Measurements from ENCODE around the gene CTSA.

The CTSA gene

DNA sequence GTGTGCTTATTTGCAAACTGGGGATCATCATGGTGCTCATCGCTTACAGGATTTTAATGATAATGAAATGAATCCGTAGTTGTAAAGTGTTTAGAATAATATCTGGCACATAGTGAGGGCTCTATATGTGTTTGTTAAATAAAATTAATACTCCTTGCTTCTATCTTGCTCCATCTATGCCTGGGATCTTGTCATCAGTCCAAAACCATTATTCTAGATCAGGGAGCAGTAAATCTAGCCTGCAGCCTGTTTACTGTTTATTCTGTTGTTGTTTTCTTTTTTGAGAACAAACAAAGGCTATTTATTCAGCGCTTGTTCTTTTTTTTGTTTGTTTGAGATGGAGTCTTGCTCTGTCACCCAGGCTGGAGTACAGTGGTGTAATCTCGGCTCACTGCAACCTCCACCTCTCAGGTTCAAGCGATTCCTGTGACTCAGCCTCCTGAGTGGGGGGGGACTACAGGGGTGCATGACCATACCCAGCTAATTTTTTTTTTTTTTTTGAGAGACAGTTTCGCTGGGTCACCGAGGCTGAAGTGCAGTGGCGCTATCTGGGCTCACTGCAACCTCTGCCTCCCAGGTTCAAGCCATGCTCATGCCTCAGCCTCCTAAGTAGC lies 42.1 kb upstream of the CTSA start:
- DNase-seq (ENCODE audit: low spot score): no peak

DNA sequence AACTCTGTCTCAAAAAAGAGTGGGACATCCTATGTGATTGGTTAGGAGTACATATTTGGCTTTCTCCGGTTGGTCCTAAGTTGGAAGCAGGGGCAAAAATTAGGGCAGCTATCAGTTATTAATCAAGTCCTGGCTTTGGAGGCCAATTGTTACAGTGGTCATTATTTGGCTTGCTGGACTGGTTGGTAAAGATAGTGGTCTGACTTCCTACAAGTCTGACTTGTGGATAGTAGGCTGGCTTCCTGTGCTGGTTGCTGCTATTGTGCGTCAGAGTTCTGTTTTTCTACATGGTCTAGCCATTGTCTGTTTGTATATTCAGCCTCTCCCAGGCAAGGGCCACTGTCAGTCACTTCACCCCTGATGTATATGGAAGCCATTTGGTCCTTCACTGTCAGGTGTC lies 40.9 kb upstream of the CTSA start:
- TF ChIP-seq, protein P1, sequence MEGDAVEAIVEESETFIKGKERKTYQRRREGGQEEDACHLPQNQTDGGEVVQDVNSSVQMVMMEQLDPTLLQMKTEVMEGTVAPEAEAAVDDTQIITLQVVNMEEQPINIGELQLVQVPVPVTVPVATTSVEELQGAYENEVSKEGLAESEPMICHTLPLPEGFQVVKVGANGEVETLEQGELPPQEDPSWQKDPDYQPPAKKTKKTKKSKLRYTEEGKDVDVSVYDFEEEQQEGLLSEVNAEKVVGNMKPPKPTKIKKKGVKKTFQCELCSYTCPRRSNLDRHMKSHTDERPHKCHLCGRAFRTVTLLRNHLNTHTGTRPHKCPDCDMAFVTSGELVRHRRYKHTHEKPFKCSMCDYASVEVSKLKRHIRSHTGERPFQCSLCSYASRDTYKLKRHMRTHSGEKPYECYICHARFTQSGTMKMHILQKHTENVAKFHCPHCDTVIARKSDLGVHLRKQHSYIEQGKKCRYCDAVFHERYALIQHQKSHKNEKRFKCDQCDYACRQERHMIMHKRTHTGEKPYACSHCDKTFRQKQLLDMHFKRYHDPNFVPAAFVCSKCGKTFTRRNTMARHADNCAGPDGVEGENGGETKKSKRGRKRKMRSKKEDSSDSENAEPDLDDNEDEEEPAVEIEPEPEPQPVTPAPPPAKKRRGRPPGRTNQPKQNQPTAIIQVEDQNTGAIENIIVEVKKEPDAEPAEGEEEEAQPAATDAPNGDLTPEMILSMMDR (IDR thresholded peaks at IDR 0.05): no peak
- no peak for DNase-seq (ENCODE audit: low spot score)
- H3K27ac ChIP-seq: no peak overlapping the region
- no peak overlapping the region for H3K4me3 ChIP-seq

More for the DNA sequence above, 42.1 kb upstream of the CTSA start:
- TF ChIP-seq, protein P1 (IDR thresholded peaks at IDR 0.05): no peak
- Histone ChIP-seq H3K27ac (no peak overlapping the region), H3K4me3 (no peak overlapping the region)

DNA sequence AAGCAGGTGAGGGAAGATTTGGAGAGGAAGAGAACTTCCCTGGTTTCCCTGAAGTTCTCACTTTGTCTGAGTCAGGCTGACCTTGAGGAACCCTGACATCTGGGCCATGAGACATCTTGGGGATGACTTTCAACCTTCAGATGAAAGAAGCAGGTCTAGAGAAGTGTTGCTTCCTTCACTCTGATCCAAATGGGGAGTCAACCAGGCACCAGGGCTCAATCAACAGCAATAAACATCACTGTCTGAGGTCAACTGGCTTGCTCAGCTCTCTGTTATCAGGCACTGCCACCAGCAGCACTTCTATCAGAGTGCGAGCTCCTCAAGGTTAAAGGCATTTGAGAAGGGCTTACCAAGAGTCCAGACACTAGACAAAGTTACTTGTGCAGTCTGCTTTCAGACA lies 40.2 kb upstream of the CTSA start:
- TF ChIP-seq, protein P1 (IDR thresholded peaks at IDR 0.05): no peak
- Histone ChIP-seq H3K27ac (no peak overlapping the region), H3K4me3 (no peak overlapping the region)
- DNase-seq (ENCODE audit: low spot score): no peak

DNA sequence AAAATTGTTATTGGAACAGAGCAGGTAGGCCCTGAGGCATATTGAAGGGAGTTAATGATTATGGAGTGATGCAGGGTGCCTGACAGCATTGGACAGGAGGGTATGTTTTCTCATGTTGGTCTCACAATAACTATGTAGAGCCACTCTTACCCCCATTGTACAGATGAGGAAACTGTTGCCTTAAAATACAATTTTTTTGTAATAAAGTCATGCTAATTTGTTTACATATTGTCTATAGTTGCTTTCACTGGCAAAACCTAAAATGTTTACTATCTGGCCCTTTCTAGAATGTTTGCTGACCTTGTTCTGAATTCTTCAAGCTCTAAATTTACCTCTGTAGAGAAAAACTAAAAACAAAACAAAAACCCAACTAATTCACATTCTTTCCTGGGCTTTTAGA lies 39.6 kb upstream of the CTSA start:
- Histone ChIP-seq H3K27ac (no peak overlapping the region), H3K4me3 (no peak overlapping the region)
- TF ChIP-seq, protein P1 (IDR thresholded peaks at IDR 0.05): no peak
- no peak for DNase-seq (ENCODE audit: low spot score)

DNA sequence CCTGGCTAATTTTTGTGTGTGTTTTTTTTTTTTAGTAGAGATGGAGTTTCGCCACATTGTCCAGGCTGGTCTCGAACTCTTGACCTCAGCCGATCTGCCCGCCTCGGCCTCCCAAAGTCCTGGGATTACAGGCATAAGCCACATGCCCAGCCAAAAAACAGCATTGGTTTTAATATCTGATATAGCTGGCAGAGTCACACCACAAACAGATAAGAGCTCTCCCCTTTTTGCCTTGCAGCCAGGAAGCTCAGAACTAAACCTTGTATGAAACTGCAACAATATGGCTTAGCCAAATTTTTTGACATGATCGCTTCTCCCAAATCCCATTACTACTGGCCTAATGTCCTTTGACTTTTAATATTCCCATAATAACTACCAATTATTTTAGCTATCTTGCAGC lies 38.8 kb upstream of the CTSA start:
- DNase-seq (ENCODE audit: low spot score): no peak
- TF ChIP-seq, protein P1 (IDR thresholded peaks at IDR 0.05): no peak
- Histone ChIP-seq H3K27ac (no peak overlapping the region), H3K4me3 (no peak overlapping the region)

DNA sequence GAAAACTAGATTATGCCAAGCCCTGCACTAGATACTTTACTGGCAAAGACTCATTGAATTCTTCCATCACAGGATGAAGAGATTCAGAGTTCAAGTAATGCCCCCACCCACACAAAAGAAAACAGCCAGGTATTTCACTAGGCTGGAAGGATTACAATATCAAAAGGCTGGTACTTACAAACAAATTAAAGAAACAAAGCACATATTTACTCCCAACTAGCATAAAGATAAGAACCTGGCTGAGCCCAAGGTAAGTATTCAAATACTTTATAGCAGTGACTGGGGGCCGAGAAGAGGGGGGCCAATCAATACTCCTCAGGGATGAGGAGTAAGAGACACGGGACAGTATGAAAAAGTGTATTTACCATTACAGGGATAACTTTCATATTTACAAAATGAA lies 37.7 kb upstream of the CTSA start:
- TF ChIP-seq, protein P1 (IDR thresholded peaks at IDR 0.05): no peak
- no peak for DNase-seq (ENCODE audit: low spot score)
- H3K27ac ChIP-seq: no peak overlapping the region
- H3K4me3 ChIP-seq: no peak overlapping the region

DNA sequence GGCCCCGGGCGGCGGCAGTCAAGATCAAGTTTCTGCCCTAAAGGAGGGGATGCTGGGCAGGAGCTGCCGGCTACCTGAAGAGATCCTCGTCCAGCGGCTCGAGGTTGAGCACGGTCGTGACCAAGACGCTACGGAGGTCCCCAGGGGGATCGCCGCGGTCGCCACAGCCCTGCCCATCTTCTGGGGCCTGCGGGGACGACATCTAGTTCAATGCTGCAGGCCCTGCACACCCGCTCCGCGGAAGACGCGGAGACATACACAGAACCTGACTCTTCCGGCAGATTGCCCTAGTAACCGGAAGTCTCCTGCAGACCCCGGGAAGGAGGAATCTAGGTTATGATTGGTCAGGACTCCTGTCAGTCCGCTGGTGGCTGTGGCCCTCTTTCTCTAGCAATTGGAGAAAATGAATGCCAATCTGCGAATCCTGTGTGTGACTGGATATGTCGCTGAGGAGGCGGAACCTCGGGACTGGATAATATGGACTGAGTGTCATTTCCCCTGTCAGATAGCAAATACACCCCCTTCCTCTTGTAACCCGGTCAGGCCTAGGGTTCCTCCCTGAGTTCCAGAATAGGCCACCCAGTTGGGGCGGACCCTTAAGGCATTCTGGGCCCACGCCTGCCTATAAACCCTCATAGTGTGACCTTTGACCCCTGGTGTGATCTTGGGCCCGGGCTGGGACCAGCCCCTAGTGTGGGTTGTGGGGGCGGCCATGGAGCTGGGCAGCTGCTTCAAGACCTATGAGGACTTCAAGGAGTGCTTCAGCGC lies 33.8 kb upstream of the CTSA start, which contains the start of the genes ACOT8 and ZSWIM3:
Gene ACOT8 (minus strand): TSS at position 279 of the 768 bp plus-strand sequence. CDS start 77 bp downstream, at position 202.
Gene ZSWIM3 (plus strand): TSS at position 501 of the 768 bp plus-strand sequence. CDS start 212 bp downstream, at position 713.
- peak; percentile 97 for DNase-seq (ENCODE audit: low spot score)
- TF ChIP-seq, protein P1 (IDR thresholded peaks at IDR 0.05): no peak
- peak within 1 kb of the TSS; percentile 99 for H3K4me3 ChIP-seq
- H3K27ac ChIP-seq: peak within 1 kb of the TSS; percentile 55 to 90
